Measurements from ENCODE around the gene FBF1. TPM values are rescaled to one million over a fixed set of nuclear protein-coding genes. Genes with fewer than 3 reads are reported as not detected.

FBF1 gene
- total RNA-seq, 2 donors from 2014 or later = 3.8 to 6.3 TPM

DNA sequence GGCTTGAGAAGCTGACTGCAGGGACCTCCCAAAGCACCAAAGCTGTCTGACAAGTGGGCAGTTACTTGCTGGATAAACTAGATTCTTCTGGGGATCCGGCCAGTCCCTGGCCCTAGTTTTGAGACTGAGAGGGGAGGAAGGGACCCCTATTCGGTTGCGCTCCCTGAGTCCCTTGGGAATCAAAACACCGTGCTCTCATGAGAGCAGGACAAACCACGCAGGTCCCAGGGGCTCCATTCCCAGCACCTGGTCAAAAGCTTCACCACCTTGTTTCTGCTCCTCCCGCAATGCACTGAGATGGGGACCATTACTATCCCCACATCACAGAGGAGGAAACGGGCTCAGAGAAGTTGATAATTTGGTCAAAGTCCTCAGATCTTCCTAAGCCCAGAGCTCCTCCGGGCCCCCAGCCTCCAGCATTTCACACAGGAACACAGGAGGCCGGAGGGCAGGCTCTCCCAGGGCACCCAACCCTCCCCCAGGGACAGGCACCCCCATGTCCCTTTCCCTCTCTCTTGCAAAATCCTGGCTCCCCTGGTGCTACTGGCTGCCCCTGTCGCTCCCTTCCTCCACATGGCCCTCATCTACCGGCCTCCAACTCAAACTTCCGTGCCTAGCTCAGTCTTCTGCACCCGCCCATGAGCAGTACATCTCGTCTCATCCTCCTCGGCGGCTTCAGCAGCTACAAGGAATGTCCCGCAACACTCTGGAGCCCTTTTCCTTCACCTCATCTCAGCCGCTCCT, 47.4 kb downstream of the FBF1 start:
- no peak for DNase-seq (ENCODE audit: low spot score)
- no peak overlapping the region for H3K27ac ChIP-seq
- H3K4me1 ChIP-seq = peaks cover 0 to 27% of the 10 kb centered on the region in 2 donors
- peaks cover 25% of the 10 kb centered on the region for H3K36me3 ChIP-seq
- TF ChIP-seq, protein P1, sequence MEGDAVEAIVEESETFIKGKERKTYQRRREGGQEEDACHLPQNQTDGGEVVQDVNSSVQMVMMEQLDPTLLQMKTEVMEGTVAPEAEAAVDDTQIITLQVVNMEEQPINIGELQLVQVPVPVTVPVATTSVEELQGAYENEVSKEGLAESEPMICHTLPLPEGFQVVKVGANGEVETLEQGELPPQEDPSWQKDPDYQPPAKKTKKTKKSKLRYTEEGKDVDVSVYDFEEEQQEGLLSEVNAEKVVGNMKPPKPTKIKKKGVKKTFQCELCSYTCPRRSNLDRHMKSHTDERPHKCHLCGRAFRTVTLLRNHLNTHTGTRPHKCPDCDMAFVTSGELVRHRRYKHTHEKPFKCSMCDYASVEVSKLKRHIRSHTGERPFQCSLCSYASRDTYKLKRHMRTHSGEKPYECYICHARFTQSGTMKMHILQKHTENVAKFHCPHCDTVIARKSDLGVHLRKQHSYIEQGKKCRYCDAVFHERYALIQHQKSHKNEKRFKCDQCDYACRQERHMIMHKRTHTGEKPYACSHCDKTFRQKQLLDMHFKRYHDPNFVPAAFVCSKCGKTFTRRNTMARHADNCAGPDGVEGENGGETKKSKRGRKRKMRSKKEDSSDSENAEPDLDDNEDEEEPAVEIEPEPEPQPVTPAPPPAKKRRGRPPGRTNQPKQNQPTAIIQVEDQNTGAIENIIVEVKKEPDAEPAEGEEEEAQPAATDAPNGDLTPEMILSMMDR (IDR thresholded peaks at IDR 0.05) = no peak
- H3K27me3 ChIP-seq = no peaks in the 10 kb centered on the region
- no peaks in the 10 kb centered on the region for H3K9me3 ChIP-seq
- H3K4me3 ChIP-seq = no peak overlapping the region

DNA sequence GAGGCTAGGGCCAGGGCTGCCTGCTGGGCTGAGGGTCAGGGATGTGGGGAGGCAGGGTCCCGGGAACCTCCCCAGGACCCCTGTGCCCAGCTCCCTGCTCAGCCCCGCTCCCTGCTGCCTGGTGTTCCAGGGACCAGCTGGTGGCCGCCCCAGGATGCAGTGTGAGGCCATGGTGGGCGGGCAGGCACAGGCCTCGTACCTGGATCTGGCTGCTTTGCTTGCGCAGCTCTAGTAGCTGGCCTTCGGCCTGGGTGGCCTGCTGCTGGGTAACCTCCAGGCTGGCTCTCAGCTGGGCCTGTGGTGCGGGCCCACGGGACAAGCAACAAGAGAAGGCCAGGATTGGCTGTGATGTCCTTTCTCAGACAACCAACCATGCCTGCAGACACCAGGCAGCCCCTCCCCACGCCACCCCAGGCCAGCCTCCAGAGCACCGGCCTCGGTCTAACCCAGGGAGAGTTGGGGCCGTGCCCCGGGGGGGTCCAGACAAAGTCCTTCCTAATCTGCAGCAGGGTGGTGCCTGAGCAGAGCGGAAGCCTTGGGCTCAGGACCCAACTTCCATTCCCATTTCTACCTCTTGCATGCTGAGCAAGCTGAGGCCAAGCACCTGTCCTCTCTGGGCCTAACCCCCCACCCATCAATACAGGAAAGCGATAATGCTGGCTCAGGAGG, 48.2 kb downstream of the FBF1 start:
- peaks cover 0 to 27% of the 10 kb centered on the region in 2 donors for H3K4me1 ChIP-seq

DNA sequence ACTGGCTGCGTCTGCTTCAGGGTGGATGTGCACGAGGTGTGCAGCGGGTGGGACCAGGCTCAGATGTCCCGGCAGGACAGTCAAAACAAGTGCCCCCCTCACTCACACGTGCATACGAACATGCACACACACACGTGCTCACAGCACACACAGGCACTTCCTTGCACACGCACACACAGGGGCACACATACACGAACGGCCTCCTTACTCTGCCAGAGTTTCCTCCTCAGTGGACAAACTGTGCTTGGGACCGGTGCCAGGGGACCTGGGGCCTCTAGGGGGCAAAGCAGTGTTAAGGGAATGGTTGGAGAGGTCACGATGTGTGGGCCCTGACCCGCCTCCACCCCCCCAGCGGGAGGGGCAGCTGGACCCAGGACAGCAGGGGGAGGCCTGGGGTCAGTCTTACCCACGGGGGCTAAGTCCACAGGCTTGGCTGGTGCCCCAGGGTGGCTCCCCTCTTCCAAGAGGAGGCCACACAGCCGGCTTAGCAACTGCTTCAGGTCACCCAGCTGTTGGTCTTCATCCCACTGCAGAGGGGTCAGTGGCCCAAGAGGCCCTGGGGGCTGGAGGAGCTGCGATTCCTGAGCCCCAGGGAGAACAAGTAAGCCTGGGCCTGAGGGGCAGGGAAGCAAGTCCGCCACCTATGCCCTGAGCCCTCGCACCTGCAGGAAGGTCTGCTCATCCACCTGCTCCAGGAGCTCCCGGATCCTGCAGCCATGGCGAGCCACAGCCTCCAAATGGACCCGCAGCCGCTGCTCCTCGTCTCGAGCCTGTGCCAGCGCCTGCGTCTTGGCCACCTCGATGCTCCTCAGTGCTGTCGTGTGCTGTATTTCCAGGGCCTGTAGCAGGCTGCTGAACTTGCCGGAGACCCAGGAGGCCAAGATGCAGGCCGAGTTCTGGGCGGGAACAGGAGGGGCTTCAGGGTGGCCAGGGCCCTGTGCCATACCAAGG, 49.0 kb downstream of the FBF1 start:
- TF ChIP-seq, protein P1 (IDR thresholded peaks at IDR 0.05) = no peak
- H3K27ac ChIP-seq = no peak overlapping the region
- no peak for DNase-seq (ENCODE audit: low spot score)

More for the DNA sequence above, 48.2 kb downstream of the FBF1 start:
- TF ChIP-seq, protein P1 (IDR thresholded peaks at IDR 0.05) = no peak
- Histone ChIP-seq H3K27ac (no peak overlapping the region), H3K27me3 (no peaks in the 10 kb centered on the region), H3K36me3 (peaks cover 21% of the 10 kb centered on the region), H3K4me3 (no peak overlapping the region), H3K9me3 (no peaks in the 10 kb centered on the region)
- no peak for DNase-seq (ENCODE audit: low spot score)

DNA sequence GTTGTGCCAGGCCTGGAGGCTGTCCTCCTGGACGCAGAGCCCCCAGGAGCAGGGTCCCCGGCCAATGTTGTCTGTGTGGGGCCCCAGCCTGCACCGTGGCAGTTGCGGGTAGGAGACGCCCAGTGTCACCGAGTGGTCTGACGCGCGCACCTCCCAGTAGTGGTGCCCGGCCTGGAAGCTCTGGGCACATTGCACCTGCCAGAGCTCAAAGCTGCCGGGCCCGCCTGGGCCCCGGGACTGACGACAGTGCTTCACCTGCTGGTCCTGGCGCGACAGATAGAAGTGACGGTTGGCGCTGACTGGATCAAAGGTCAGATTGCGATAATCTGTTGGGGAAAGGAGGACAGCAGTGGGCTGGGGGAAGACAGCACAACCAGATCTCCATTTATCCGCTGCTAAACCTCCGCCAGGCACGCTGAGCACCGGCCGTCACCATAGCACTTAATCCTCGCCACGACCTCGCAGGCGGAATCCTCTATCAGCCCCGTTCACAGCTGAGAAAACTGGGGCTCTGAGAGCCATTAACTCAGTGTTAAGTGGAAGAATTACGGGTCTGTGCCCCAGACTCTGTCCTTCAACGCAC, 49.7 kb downstream of the FBF1 start:
- H3K9me3 ChIP-seq = no peaks in the 10 kb centered on the region
- H3K27ac ChIP-seq = no peak overlapping the region
- DNase-seq (ENCODE audit: low spot score) = no peak
- H3K4me1 ChIP-seq = peaks cover 0 to 19% of the 10 kb centered on the region in 2 donors
- TF ChIP-seq, protein P1 (IDR thresholded peaks at IDR 0.05) = no peak
- H3K27me3 ChIP-seq = no peaks in the 10 kb centered on the region
- peaks cover 21% of the 10 kb centered on the region for H3K36me3 ChIP-seq
- H3K4me3 ChIP-seq = no peak overlapping the region

More for the DNA sequence above, 49.0 kb downstream of the FBF1 start:
- Histone ChIP-seq H3K9me3 (no peaks in the 10 kb centered on the region), H3K27me3 (no peaks in the 10 kb centered on the region), H3K36me3 (peaks cover 21% of the 10 kb centered on the region), H3K4me1 (peaks cover 0 to 20% of the 10 kb centered on the region in 2 donors), H3K4me3 (no peak overlapping the region)

DNA sequence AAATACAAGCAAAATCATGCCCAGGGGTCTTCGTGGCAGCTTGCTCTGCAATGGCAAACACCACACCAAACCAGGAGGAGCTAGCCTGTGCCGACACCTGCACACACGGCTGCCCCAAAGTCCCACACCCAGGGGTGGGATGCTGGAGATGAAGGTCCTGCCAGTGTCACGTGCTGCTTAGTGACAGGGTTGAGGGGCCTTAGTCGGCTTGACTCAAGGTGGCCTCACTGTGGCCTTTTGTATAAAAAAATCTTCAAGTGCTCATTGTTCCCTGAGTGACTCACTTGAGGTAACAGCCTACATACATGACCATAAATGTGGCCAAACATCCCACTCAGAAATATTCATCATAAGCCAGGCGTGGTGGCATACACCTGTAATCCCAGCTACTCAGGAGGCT, 51.4 kb downstream of the FBF1 start:
- peaks cover 21% of the 10 kb centered on the region for H3K36me3 ChIP-seq
- TF ChIP-seq, protein P1 (IDR thresholded peaks at IDR 0.05) = no peak

More for the DNA sequence above, 51.4 kb downstream of the FBF1 start:
- Histone ChIP-seq H3K4me1 (peaks cover 0 to 5% of the 10 kb centered on the region in 2 donors), H3K9me3 (no peaks in the 10 kb centered on the region), H3K27me3 (no peaks in the 10 kb centered on the region), H3K4me3 (no peak overlapping the region), H3K27ac (no peak overlapping the region)
- DNase-seq (ENCODE audit: low spot score) = no peak

Data from right atrium auricular region (tissue), 2 donors.